ENCODE data around the gene NTSR1. TPM values are rescaled to one million over a fixed set of nuclear protein-coding genes. Genes with fewer than 3 reads are reported as not detected.

The NTSR1 gene
- total and polyA plus RNA-seq, 2 of the 13 experiments (the other 11 are each of a cell fraction or from before 2014, with no cell fraction given) = 0.09 to 0.12 TPM

DNA sequence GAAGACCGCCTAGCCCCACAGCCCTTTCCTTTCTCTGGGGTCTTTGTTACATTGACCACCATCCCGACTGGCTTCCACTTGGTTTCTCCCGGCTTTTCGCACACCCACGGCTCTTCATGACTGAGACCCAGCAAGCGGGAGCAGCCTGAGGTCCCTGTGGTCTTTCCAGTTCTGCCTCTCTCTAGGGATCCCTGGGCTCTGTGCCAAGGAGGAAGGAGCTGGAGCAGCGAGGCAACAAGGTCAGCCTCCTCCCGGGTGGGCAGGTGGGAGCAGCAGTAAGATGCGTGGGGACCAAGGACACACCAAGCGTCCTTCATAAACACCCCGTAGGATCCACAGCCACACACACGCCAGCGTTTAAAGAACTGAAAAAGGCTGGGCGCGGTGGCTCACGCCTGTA is 58.1 kb downstream of the NTSR1 start:
- in situ Hi-C loops (cut with HindIII; ENCODE audit: extremely low pct_ligation_motif_present, low pct_unique_long_range_greater_than_20kb) (no loop called here), intact Hi-C loops (cut with micrococcal nuclease; ENCODE audit: unreplicated experiment) (no loop called here)
- CTCF ChIA-PET (ENCODE audit: low intra/inter-chr PET ratio, low total read pairs) = no interaction called here
- H4K20me1 ChIP-seq (ENCODE audit: insufficient read depth, low read length) = peaks cover 3% of the 10 kb centered on the region; the same call in 1 of the 2 replicates
- no peaks in the 10 kb centered on the region for H3K4me1 ChIP-seq (ENCODE audit: insufficient read depth, low read length)
- POLR2A ChIA-PET = no interaction called here
- H3K36me3 ChIP-seq (replicated peaks in 1 of 2; ENCODE audit: control insufficient read depth in 1 of 2, insufficient read depth in 2 of 2, low read length in 2 of 2) = no peaks in the 10 kb centered on the region
- no peaks in the 10 kb centered on the region for H3K79me2 ChIP-seq (ENCODE audit: insufficient read depth, low read length)
- BruUV-seq (replicated peaks) = no TSS peak
- no peaks in the 10 kb centered on the region for H3K9me3 ChIP-seq (ENCODE audit: low read length)
- H3K27ac ChIP-seq (ENCODE audit: extremely low read length, insufficient read depth, low read length) = no peak overlapping the region
- no peak overlapping the region for H3K9ac ChIP-seq (ENCODE audit: insufficient read depth, low read depth, low read length)
- WGBS (ENCODE audit: low lambda C conversion rate) = 32% methylated on average over 16 of the region's 16 CpGs
- H3K27me3 ChIP-seq (ENCODE audit: control insufficient read depth in 1 of 2, insufficient read depth in 2 of 2, low read length in 2 of 2) = peaks cover 52 to 96% of the 10 kb centered on the region in 2 experiments
- no peak overlapping the region for H3K4me2 ChIP-seq (ENCODE audit: low read depth, low read length)
- FAIRE-seq (no peak), ATAC-seq (no peak), DNase-seq (ENCODE audit: low spot score) (no peak)
- no peak overlapping the region for H2AFZ ChIP-seq (ENCODE audit: low read length)
- no peak for TF ChIP-seq ZSCAN12 (CRISPR knock-in tag; IDR thresholded peaks at IDR 0.05)
- 0 out of 2 replicates have a peak, but pooled peaks have one; percentile 31 for TF ChIP-seq BCL6 (CRISPR knock-in tag; IDR thresholded peaks at IDR 0.05)
- H3K4me3 ChIP-seq (replicated peaks in 1 of 3; ENCODE audit: insufficient read depth in 1 of 3, low read depth in 2 of 3, low read length in 3 of 3) = no peak overlapping the region

DNA sequence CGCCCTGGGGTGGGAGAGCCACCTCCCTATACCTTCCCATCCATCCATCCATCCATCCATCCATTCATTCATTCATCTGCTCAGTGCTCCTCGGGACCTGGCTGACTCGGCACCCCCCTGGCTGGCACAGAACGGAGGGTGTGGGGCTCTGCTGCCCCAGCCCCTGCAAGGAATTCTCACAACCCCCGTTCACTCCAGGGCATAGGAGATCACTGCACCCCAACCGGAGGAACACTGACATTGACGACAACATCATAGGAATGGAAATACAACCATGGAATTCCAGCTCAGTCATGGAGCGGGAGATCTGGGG is 59.6 kb downstream of the NTSR1 start:
- ATAC-seq = no peak
- no peak overlapping the region for H3K4me2 ChIP-seq (ENCODE audit: low read depth, low read length)
- no peak for TF ChIP-seq ZNF329 (CRISPR knock-in tag; IDR thresholded peaks at IDR 0.05; ENCODE audit: low read depth)
- TF ChIP-seq POLR2AphosphoS5 (IDR thresholded peaks at IDR 0.05; ENCODE audit: low read depth, low read length) = no peak
- TF ChIP-seq SNAI1 (CRISPR knock-in tag; IDR thresholded peaks at IDR 0.05; ENCODE audit: borderline replicate concordance) = no peak
- no peak for TF ChIP-seq NFYB (CRISPR knock-in tag; IDR thresholded peaks at IDR 0.05)
- TF ChIP-seq NCOA1 (CRISPR knock-in tag; IDR thresholded peaks at IDR 0.05) = no peak
- no peak for TF ChIP-seq GTF3A (CRISPR knock-in tag; conservative IDR thresholded peaks at IDR 0.05)
- TF ChIP-seq, protein P1, sequence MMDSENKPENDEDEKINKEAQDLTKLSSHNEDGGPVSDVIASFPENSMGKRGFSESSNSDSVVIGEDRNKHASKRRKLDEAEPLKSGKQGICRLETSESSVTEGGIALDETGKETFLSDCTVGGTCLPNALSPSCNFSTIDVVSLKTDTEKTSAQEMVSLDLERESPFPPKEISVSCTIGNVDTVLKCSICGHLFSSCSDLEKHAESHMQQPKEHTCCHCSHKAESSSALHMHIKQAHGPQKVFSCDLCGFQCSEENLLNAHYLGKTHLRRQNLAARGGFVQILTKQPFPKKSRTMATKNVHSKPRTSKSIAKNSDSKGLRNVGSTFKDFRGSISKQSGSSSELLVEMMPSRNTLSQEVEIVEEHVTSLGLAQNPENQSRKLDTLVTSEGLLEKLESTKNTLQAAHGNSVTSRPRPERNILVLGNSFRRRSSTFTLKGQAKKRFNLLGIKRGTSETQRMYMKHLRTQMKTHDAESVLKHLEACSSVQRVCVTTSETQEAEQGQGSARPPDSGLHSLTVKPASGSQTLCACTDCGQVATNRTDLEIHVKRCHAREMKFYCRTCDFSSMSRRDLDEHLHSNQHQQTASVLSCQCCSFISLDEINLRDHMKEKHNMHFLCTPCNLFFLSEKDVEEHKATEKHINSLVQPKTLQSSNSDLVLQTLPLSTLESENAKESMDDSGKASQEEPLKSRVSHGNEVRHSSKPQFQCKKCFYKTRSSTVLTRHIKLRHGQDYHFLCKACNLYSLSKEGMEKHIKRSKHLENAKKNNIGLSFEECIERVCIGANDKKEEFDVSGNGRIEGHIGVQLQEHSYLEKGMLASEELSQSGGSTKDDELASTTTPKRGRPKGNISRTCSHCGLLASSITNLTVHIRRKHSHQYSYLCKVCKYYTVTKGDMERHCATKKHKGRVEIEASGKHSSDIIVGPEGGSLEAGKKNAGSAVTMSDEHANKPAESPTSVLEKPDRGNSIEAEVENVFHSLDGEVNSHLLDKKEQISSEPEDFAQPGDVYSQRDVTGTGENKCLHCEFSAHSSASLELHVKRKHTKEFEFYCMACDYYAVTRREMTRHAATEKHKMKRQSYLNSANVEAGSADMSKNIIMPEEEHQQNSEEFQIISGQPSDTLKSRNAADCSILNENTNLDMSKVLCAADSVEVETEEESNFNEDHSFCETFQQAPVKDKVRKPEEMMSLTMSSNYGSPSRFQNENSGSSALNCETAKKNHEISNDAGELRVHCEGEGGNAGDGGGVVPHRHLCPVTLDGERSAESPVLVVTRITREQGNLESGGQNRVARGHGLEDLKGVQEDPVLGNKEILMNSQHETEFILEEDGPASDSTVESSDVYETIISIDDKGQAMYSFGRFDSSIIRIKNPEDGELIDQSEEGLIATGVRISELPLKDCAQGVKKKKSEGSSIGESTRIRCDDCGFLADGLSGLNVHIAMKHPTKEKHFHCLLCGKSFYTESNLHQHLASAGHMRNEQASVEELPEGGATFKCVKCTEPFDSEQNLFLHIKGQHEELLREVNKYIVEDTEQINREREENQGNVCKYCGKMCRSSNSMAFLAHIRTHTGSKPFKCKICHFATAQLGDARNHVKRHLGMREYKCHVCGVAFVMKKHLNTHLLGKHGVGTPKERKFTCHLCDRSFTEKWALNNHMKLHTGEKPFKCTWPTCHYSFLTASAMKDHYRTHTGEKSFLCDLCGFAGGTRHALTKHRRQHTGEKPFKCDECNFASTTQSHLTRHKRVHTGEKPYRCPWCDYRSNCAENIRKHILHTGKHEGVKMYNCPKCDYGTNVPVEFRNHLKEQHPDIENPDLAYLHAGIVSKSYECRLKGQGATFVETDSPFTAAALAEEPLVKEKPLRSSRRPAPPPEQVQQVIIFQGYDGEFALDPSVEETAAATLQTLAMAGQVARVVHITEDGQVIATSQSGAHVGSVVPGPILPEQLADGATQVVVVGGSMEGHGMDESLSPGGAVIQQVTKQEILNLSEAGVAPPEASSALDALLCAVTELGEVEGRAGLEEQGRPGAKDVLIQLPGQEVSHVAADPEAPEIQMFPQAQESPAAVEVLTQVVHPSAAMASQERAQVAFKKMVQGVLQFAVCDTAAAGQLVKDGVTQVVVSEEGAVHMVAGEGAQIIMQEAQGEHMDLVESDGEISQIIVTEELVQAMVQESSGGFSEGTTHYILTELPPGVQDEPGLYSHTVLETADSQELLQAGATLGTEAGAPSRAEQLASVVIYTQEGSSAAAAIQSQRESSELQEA (CRISPR knock-in tag; IDR thresholded peaks at IDR 0.05; ENCODE audit: not compliant biosample characterization) = no peak
- TF ChIP-seq, protein P2, sequence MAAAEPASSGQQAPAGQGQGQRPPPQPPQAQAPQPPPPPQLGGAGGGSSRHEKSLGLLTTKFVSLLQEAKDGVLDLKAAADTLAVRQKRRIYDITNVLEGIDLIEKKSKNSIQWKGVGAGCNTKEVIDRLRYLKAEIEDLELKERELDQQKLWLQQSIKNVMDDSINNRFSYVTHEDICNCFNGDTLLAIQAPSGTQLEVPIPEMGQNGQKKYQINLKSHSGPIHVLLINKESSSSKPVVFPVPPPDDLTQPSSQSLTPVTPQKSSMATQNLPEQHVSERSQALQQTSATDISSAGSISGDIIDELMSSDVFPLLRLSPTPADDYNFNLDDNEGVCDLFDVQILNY (CRISPR knock-in tag; conservative IDR thresholded peaks at IDR 0.05) = no peak
- no peak for TF ChIP-seq HIVEP1 (CRISPR knock-in tag; IDR thresholded peaks at IDR 0.05)

More for the DNA sequence above, 59.6 kb downstream of the NTSR1 start:
- in situ Hi-C loops (cut with HindIII; ENCODE audit: extremely low pct_ligation_motif_present, low pct_unique_long_range_greater_than_20kb) (no loop called here), intact Hi-C loops (cut with micrococcal nuclease; ENCODE audit: unreplicated experiment) (no loop called here)
- POLR2A ChIA-PET = interaction anchor here (0.7 kb wide), 1 partner anchor 11 kb away, joined by 4 read pairs; no protein-coding TSS in a partner anchor
- H3K27me3 ChIP-seq (ENCODE audit: control insufficient read depth in 1 of 2, insufficient read depth in 2 of 2, low read length in 2 of 2) = peaks cover 59 to 98% of the 10 kb centered on the region in 2 experiments
- CTCF ChIA-PET (ENCODE audit: low intra/inter-chr PET ratio, low total read pairs) = no interaction called here
- no peak overlapping the region for H2AFZ ChIP-seq (ENCODE audit: low read length)
- H4K20me1 ChIP-seq (ENCODE audit: insufficient read depth, low read length) = peaks cover 3% of the 10 kb centered on the region; the same call in 1 of the 2 replicates
- H3K9me3 ChIP-seq (ENCODE audit: low read length) = no peaks in the 10 kb centered on the region
- 30% methylated on average over 8 of the region's 8 CpGs for WGBS (ENCODE audit: low lambda C conversion rate)
- H3K4me3 ChIP-seq (replicated peaks in 1 of 3; ENCODE audit: insufficient read depth in 1 of 3, low read depth in 2 of 3, low read length in 3 of 3) = no peak overlapping the region
- no peak overlapping the region for H3K9ac ChIP-seq (ENCODE audit: insufficient read depth, low read depth, low read length)
- no peaks in the 10 kb centered on the region for H3K4me1 ChIP-seq (ENCODE audit: insufficient read depth, low read length)
- no TSS peak for BruUV-seq (replicated peaks)
- DNase-seq (ENCODE audit: low spot score) (no peak), FAIRE-seq (no peak)
- no peaks in the 10 kb centered on the region for H3K79me2 ChIP-seq (ENCODE audit: insufficient read depth, low read length)
- H3K36me3 ChIP-seq (replicated peaks in 1 of 2; ENCODE audit: control insufficient read depth in 1 of 2, insufficient read depth in 2 of 2, low read length in 2 of 2) = no peaks in the 10 kb centered on the region
- no peak overlapping the region for H3K27ac ChIP-seq (ENCODE audit: extremely low read length, insufficient read depth, low read length)
